ENCODE data around the gene RABGAP1L.

DNA sequence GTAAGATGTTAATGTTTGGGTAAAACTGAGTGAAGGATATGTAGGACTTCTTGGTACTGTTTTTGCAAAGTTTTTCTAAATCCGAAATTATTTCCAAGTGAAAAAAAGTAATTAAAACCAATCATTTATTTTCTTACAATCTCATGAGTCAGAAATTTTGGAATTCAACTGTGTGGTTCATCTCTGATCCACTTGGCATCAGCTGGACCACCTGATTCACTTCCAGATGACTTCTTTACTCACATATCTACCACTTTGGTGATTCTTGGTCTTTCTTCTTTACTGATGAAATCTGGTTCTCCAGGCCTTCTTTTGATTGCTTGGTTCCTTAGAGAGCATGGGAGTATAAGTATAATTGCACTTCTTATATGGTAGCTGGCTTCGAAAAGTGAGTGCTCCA lies 585.6 kb downstream of the RABGAP1L start:
- TF ChIP-seq, protein P1, sequence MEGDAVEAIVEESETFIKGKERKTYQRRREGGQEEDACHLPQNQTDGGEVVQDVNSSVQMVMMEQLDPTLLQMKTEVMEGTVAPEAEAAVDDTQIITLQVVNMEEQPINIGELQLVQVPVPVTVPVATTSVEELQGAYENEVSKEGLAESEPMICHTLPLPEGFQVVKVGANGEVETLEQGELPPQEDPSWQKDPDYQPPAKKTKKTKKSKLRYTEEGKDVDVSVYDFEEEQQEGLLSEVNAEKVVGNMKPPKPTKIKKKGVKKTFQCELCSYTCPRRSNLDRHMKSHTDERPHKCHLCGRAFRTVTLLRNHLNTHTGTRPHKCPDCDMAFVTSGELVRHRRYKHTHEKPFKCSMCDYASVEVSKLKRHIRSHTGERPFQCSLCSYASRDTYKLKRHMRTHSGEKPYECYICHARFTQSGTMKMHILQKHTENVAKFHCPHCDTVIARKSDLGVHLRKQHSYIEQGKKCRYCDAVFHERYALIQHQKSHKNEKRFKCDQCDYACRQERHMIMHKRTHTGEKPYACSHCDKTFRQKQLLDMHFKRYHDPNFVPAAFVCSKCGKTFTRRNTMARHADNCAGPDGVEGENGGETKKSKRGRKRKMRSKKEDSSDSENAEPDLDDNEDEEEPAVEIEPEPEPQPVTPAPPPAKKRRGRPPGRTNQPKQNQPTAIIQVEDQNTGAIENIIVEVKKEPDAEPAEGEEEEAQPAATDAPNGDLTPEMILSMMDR (conservative IDR thresholded peaks at IDR 0.05; ENCODE audit: low read length) = no peak
- TF ChIP-seq EZH2phosphoT487 (IDR thresholded peaks at IDR 0.05; ENCODE audit: borderline replicate concordance, low read depth, low read length) = no peak

Measured in OCI-LY7 (cell line).